SK-N-MC (cell line): Measurements from ENCODE around the gene CLK1.

ENCODE experiments used
- EZH2 ChIP-seq: fragments of 200-600 bp; sonication (generic); IDR thresholded peaks from one replicate; pipeline ENCODE4 v1.6.1; 2017; ENCODE audit warnings: antibody characterized with exemption
- FOXP2 ChIP-seq: optimal IDR thresholded peaks from 2 replicates; pipeline ENCODE3; 2011; ENCODE audit warnings: mild to moderate bottlenecking, moderate library complexity; ENCODE audit not compliant: insufficient read depth; ENCODE audit errors: extremely low read length, control extremely low read depth
- POLR2AphosphoS5 ChIP-seq: IDR thresholded peaks from 2 replicates; pipeline ENCODE4 v1.6.1; 2012; ENCODE audit warnings: mild to moderate bottlenecking, low read depth, low read length, borderline replicate concordance

GRCh38 chr2:200834701-200835100, 29.8 kb downstream of the CLK1 start:
- TF ChIP-seq POLR2AphosphoS5 (no peak), EZH2 (no peak), FOXP2 (no peak)
